ENCODE data around the gene TRIM21. TPM values are rescaled to one million over a fixed set of nuclear protein-coding genes. Genes with fewer than 3 reads are reported as not detected.

TRIM21 gene
- total RNA-seq, 1 experiment from 2014 or later, result 7.6 TPM

GRCh38 chr11:4441515-4441914 is 48.0 kb upstream of the TRIM21 start:
- no peak for DNase-seq (ENCODE audit: low read depth, low spot score)
- Histone ChIP-seq H3K4me3 (replicated peaks in 1 of 2; ENCODE audit: low read depth in 1 of 2, low read length in 2 of 2) (no peak overlapping the region), H2AFZ (ENCODE audit: low read depth, low read length, poor library complexity, severe bottlenecking) (no peak overlapping the region), H3K27ac (ENCODE audit: low read depth, low read length) (no peak overlapping the region), H3K9ac (ENCODE audit: low read length) (no peak overlapping the region), H3K36me3 (ENCODE audit: control insufficient read depth in 1 of 2, insufficient read depth in 2 of 2, low read length in 2 of 2) (no peaks in the 10 kb centered on the region), H3K4me1 (ENCODE audit: control insufficient read depth in 1 of 2, insufficient read depth in 2 of 2, low read length in 2 of 2) (no peaks in the 10 kb centered on the region), H3K4me2 (ENCODE audit: low read length) (no peak overlapping the region), H3K9me2 (ENCODE audit: insufficient read depth) (no peaks in the 10 kb centered on the region), H3K9me3 (ENCODE audit: control insufficient read depth in 1 of 2, insufficient read depth in 1 of 2, low read depth in 1 of 2, low read length in 2 of 2) (no peaks in the 10 kb centered on the region), H4K20me1 (ENCODE audit: insufficient read depth) (no peaks in the 10 kb centered on the region), H3K79me2 (ENCODE audit: insufficient read depth, low read length) (no peaks in the 10 kb centered on the region), H3K27me3 (ENCODE audit: insufficient read depth, low read length) (peaks cover 20% of the 10 kb centered on the region; the same call in 1 of the 2 replicates)
- ATAC-seq, result no peak
- no TSS peak for BruUV-seq (replicated peaks)
- CTCF ChIA-PET, result no interaction called here
- RAD21 ChIA-PET (ENCODE audit: low non-redundant PET in 1 of 2, low total read pairs in 2 of 2, uncharacterized antibody in 2 of 2, unreplicated experiment in 2 of 2), result no interaction called here
- intact Hi-C loops (cut with micrococcal nuclease), result no loop called here
- POLR2A ChIA-PET, result no interaction called here
- TF ChIP-seq CEBPB (IDR thresholded peaks at IDR 0.05; ENCODE audit: low read depth), result no peak
- no peak for TF ChIP-seq ZNF274 (IDR thresholded peaks at IDR 0.05; ENCODE audit: low read depth, low read length)
- no peak for TF ChIP-seq ATF3 (IDR thresholded peaks at IDR 0.05)
- TF ChIP-seq FOSL1 (IDR thresholded peaks at IDR 0.05; ENCODE audit: low read depth), result no peak
- TF ChIP-seq EZH2 (IDR thresholded peaks at IDR 0.05), result no peak
- TF ChIP-seq EGR1 (IDR thresholded peaks at IDR 0.05; ENCODE audit: low read depth), result no peak

- no peaks in the 10 kb centered on the region for H3K79me2 ChIP-seq (ENCODE audit: insufficient read depth, low read length)
- POLR2A ChIA-PET, result no interaction called here
- TF ChIP-seq EZH2 (IDR thresholded peaks at IDR 0.05) (no peak), EGR1 (IDR thresholded peaks at IDR 0.05; ENCODE audit: low read depth) (no peak), YY1 (IDR thresholded peaks at IDR 0.05; ENCODE audit: extremely low read depth, insufficient replicate concordance, low read depth, low read length) (no peak), SRF (IDR thresholded peaks at IDR 0.05; ENCODE audit: low read depth) (no peak), RAD21 (IDR thresholded peaks at IDR 0.05; ENCODE audit: low read depth) (no peak), SP1 (IDR thresholded peaks at IDR 0.05; ENCODE audit: low read depth) (no peak), POLR2AphosphoS5 (IDR thresholded peaks at IDR 0.05; ENCODE audit: low read depth, low read length) (no peak), ZNF274 (IDR thresholded peaks at IDR 0.05; ENCODE audit: low read depth, low read length) (no peak), FOSL1 (IDR thresholded peaks at IDR 0.05; ENCODE audit: low read depth) (no peak), TCF7L2 (IDR thresholded peaks at IDR 0.05; ENCODE audit: borderline replicate concordance, extremely low read depth, insufficient read depth, insufficient read length) (no peak), REST (IDR thresholded peaks at IDR 0.05; ENCODE audit: low read depth) (no peak), CEBPB (IDR thresholded peaks at IDR 0.05; ENCODE audit: low read depth) (no peak), POLR2A (IDR thresholded peaks at IDR 0.05; ENCODE audit: borderline replicate concordance, extremely low read depth, insufficient read depth, insufficient read length) (no peak)
- DNase-seq (ENCODE audit: low read depth, low spot score) (no peak), ATAC-seq (no peak)
- no peaks in the 10 kb centered on the region for H3K36me3 ChIP-seq (ENCODE audit: control insufficient read depth in 1 of 2, insufficient read depth in 2 of 2, low read length in 2 of 2)
- H3K27ac ChIP-seq (ENCODE audit: low read depth, low read length), result no peak overlapping the region
- no peak overlapping the region for H2AFZ ChIP-seq (ENCODE audit: low read depth, low read length, poor library complexity, severe bottlenecking)
- H3K9me2 ChIP-seq (ENCODE audit: insufficient read depth), result no peaks in the 10 kb centered on the region
- H3K9me3 ChIP-seq (ENCODE audit: control insufficient read depth in 1 of 2, insufficient read depth in 1 of 2, low read depth in 1 of 2, low read length in 2 of 2), result no peaks in the 10 kb centered on the region
- CTCF ChIA-PET, result no interaction called here
- intact Hi-C loops (cut with micrococcal nuclease), result no loop called here
- no peaks in the 10 kb centered on the region for H4K20me1 ChIP-seq (ENCODE audit: insufficient read depth)
- no peak overlapping the region for H3K4me2 ChIP-seq (ENCODE audit: low read length)
- RAD21 ChIA-PET (ENCODE audit: low non-redundant PET in 1 of 2, low total read pairs in 2 of 2, uncharacterized antibody in 2 of 2, unreplicated experiment in 2 of 2), result no interaction called here
- no peak overlapping the region for H3K4me3 ChIP-seq (replicated peaks in 1 of 2; ENCODE audit: low read depth in 1 of 2, low read length in 2 of 2)
- no peaks in the 10 kb centered on the region for H3K4me1 ChIP-seq (ENCODE audit: control insufficient read depth in 1 of 2, insufficient read depth in 2 of 2, low read length in 2 of 2)
- BruUV-seq (replicated peaks), result no TSS peak
- H3K27me3 ChIP-seq (ENCODE audit: insufficient read depth, low read length), result peaks cover 21% of the 10 kb centered on the region; the same call in 1 of the 2 replicates
- H3K9ac ChIP-seq (ENCODE audit: low read length), result no peak overlapping the region
These were observed 42.9 kb upstream of the TRIM21 start for GRCh38 chr11:4436411-4436810.
